GM18499 (cell line): ENCODE measurements around the gene GDF2.

Experiments used
- ATAC-seq: cut with Tn5 transposase; IDR thresholded peaks from one replicate; pipeline ENCODE4 v1.9.1; 2021; ENCODE audit warnings: moderate number of reproducible peaks; ENCODE audit not compliant: insufficient read depth, unreplicated experiment

The GDF2 gene

DNA sequence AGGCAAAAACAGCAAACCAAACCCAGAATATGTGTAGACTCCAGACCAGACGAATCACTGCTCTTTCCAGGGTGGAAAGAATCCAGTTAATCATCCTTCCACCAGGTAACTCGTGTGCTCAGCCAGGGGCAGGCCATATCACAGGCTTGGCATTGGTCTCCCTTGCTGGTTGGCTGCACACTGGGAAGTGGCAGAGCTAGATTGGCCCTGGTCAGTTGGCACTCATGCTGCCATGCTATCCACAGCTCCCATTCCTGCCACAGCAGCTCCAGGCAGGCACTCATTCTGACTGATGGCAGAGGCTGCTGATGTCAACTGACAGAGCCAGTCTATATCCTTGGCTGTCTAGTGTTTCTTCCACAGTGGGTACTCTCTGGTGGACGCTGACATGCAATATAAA, 31.9 kb upstream of the GDF2 start:
- ATAC-seq = no peak

DNA sequence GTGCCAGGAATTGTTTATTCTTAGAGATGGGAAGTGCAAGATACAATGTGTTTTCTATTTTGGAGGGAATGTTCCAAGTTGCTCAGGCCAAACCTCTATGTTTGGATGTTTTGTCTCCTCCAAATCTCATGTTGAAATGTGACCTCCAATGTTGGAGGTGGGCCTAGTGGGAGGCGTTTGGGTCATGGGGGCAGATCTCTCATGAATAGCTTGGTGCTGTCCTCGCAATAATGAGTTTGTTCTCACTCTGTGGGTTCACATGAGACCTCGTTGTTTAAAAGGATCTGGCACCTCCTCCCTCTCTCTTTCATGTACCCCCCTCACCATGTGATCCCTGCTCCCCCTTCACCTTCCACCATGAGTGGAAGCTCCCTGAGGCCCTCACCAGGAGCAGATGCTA, 30.6 kb upstream of the GDF2 start:
- ATAC-seq = no peak

DNA sequence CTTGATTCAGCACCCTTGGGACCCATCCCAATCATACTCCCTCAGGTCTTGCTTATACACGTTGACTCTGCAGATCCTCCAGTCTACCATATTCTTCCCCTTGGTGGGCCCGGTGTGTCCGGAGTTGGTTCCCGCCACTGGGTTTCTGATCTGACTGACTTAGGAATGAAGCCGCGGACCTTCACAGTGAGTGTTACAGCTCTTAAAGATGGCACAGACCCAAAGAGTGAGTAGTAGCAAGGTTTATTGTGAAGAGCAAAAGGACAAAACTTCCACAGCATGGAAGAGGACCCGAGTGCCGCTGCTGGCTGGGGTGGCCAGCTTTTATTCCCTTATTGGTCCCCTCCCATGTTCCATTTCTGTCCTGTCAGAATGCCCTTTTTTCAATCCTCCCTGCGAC, 28.2 kb upstream of the GDF2 start:
- ATAC-seq = no peak

DNA sequence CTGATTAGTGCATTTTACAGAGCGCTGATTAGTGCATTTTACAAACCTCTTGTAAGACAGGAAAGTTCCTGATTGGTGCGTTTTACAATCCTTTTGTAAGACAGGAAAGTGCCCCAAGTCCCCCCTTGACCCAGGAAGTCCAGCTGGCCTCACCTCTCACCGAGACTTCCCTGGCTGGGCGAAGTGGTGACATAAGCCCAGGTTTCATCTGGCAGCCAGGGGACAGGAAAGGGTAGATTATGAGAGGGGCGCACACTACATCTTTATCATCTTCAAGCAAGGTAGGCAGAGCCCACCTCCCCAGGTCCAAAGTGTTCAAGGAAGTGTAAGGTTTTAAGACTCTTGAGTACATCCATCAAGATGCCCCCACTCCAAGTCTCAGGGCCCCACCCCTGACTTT, 27.8 kb upstream of the GDF2 start:
- ATAC-seq = no peak

DNA sequence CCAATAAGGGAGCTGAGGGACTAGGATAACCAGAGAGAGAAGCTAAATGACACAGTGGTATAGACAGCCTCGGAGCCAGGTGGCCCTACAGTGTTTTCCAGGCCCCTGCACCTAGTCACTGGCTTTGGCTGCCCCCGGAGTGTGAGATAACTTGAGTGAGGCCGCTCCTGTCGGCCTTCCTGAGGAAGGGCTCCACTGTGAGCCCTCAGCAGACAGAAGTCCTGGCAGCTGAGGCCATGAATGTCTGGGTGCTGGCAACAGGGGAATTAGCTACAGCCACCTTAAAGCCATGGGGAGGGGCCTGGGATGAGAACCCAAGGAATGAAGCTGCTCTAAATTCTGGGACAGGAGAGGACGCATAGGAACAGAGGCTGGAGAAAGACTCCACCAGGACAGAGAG, 26.8 kb upstream of the GDF2 start:
- ATAC-seq = no peak

DNA sequence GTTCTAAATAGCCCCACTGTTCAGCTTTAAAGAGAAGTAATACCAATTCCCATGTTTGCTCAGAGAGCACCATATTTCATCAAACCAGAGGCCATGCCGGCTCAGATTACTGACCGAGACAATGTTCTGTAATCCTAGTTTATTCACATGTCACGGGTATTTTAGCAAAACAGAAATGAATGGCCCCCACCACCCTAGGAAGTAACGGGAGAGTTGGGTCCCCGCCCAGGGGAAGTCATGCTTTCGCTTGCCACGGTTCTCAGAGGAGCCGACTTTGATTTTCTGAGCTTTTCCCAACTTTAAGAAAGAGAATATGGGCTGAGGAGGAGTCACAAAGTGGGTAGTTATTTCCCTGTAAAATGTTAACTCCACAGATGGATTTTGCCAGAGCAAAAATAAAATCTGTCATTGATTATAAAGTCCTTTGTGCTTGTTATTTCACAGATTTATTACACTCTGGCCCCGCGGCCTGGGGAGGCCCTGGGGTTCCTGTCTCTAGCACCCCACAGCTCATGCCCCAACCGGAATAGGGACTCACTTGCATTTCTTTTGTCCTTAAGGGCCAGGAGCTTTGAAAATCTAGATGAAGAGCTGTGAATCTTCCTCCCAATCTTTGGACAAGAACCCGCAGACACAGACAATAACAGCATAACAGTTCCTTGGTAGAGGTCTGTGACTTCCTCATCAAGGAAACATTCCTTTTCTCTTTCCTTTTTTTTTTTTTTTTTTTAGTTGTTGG, 25.9 kb upstream of the GDF2 start:
- no peak for ATAC-seq

DNA sequence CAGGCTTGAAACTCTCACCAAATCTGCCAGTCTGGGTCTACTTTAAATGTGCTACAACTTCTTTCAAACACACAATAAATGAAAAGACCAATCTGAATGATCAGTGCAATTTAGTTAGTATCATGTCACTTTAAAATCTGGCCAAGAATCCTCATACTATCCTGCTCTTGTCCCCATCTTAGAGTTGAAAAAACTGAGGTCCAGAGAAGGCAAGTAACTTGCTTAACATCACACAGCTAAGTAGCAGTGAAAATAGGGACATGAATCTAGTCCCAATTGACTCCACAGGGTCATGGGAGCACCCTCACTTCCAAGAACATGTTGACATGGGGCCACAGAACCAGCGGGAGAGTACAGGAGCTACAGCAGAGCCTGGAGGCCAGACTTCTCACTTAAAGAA, 25.3 kb upstream of the GDF2 start:
- no peak for ATAC-seq

DNA sequence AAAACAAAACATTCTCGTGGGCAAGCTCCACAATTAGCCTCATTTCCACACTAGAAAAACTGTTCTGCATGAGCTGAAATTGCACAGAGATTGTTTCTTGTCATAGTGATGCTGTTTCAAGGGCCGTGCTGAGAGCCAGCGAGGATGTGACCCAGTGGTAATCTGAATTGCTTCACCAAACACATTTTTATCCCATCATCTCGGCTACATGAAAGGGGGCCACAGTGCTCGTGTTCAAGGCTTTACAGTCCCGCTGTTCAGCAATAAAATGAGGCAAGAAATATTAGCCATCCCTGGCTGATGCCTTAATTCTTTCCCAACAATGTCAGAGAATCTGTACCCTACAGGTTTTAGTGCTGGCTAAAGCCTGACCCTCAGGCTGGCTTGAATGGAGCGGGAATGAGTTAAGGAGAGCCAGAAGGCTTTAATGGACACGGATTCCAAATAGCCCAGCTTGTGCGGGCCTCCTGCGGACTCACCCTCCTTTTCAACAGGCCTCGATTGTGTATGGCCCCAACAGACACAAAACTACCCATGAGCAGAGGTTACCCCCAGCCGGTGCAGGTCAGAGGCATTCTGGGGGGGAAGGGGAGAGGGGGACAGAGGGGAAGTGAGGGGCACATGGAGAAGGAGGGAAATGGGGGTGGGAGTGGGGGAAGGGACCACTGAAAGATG, 24.3 kb upstream of the GDF2 start:
- no peak for ATAC-seq

DNA sequence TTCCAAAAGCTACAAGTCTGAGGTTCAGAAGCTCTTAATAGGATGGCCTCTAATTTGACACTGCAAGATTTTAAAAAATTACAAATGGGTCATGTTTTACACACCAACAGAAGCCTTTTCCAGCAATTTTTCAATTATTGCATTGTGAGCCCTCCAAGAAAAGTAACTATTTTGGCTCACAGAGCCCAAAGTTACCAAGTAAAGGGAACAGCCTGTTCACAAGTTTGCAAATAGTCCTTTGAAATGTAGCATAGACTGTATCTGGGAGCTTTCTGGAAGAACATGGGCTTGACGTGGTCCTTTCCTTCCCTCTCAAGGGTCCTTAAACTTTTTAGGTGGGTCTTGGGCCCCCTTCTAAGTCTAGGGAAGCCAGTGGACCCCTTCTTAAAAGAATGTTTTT, 23.5 kb upstream of the GDF2 start:
- ATAC-seq = no peak

DNA sequence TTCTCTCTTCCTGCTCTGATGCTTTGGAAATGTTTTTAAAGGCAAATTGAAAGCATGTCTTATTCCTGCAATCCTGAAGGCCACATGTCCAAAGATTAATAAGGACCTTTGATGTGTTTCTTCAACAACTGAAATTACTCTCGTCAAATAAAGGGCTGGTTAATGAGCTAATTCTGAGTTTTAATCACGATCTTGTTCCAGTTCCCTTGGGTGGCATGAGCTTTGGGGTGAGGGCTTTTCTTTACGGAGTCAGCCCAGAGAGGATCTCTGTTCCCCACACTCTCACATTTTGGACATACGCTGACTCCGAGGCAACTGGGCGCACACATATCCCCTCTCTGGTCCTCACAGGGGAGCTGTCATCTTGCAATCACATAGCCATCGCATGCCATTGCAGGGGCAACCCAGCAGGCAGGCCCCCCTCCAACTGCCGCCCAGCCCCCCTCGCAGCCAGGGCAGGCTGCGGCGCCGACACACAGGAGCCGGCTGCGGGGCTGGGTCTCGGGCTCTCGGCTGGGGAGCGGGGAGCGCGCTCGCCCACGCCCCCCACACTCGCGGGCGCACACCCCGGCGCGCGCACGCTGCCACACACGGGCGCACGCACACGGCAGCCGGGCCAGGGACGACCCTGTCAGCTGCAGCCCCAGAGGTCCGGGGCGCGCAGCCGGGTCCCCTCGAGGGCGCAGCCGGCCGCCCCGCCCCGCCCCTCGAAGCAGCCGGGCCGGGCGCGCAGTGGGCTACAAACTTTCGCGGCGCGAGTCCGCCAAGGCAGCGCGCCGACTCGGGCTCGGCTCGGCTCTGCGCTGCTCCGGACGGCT, 22.4 kb upstream of the GDF2 start, which contains the start of gene GDF10:
GDF10 (plus strand) TSS at position 587 of the 818 bp plus-strand sequence. CDS start 455 bp downstream, outside the sequence.
- ATAC-seq = no peak

DNA sequence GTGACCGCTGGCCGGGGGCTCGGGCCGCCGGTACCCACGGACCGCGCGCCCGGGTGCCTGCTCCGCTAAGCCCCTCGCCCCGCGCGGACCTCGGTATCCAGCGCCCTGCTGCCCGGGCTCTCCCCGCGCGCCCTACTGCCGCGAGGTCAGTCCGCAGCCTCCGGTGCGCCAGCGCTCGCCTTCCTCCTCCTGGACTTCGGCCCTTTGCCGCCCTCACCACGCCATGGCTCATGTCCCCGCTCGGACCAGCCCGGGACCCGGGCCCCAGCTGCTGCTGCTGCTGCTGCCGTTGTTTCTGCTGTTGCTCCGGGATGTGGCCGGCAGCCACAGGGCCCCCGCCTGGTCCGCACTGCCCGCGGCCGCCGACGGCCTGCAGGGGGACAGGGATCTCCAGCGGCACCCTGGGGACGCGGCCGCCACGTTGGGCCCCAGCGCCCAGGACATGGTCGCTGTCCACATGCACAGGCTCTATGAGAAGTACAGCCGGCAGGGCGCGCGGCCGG, 21.8 kb upstream of the GDF2 start:
- ATAC-seq = no peak

DNA sequence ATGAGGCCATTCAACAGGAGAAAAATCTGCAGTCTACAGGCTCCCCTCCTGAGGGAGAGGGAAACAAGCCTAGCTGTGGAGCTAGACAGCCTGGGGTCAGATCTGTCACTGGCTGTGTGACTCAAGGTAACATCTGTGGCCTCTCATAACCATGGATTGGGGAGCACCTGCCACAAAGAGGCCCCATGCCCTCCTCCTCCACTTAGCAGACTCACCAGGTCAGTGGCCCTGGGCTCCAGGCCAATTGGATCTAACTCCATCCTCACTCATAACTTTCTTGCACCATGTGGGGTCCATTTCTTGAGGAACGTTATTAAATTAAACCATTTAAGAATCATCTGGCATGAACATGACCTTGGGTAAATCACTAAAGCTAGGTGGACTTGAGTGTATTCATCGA, 20.4 kb upstream of the GDF2 start:
- ATAC-seq = no peak

DNA sequence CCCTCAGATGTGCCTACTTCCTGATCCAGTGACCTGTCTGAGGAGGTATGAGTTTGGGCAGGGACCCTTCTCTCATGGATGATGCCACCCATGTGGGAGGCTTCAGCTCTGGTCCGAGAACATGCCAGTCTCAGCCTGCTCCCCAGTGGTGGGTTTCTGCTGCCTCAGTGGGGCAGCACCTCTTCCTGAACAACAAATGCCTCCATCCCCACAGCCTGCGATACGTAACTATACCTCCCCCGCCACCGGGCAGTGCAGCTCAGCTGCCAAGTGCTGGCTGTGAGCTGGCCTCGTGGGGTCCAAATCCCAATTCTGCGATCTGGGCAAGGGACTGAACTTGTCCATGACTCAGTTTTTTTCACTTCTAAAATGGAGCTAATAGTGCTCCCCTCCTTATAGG, 19.1 kb upstream of the GDF2 start:
- ATAC-seq = no peak

DNA sequence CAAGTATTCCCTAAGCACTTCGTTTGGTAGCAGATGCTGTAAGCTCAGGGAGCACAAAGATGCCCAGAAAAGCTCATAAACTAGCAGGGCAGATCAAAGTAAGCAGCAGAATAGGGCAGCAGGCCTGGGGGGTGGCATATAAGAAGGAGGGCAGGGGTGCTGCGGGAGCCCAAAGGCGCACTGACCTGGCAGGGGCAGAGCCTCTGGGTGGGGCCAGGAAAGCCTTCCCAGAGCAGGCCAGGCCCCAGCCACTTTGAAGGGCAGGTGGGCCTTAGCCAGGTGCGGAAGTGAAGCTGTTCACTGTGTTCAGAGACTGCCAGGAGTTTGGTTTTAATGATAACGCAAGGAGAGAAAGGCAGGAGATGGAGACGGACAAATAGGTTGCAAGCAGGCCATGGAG, 18.4 kb upstream of the GDF2 start:
- ATAC-seq = no peak

DNA sequence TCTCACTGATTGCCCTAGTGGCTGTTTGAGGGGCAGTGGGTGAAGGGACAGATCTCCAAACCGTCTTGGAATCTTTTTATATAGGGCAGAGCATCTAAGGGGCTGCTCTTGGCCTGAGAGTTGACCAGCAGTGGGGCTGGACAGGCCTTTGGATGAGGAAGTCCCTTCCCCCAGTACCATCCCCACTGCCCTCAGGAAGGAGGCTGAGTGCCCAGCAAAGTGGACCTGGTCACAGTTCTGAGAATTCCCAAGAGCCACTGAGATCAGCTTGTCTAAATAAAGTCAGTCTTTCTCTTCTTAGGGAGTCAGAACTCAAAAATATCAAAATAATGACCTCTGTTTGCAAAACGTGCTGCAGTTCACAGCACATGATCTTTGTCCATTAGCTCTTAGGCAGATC, 16.7 kb upstream of the GDF2 start:
- no peak for ATAC-seq

DNA sequence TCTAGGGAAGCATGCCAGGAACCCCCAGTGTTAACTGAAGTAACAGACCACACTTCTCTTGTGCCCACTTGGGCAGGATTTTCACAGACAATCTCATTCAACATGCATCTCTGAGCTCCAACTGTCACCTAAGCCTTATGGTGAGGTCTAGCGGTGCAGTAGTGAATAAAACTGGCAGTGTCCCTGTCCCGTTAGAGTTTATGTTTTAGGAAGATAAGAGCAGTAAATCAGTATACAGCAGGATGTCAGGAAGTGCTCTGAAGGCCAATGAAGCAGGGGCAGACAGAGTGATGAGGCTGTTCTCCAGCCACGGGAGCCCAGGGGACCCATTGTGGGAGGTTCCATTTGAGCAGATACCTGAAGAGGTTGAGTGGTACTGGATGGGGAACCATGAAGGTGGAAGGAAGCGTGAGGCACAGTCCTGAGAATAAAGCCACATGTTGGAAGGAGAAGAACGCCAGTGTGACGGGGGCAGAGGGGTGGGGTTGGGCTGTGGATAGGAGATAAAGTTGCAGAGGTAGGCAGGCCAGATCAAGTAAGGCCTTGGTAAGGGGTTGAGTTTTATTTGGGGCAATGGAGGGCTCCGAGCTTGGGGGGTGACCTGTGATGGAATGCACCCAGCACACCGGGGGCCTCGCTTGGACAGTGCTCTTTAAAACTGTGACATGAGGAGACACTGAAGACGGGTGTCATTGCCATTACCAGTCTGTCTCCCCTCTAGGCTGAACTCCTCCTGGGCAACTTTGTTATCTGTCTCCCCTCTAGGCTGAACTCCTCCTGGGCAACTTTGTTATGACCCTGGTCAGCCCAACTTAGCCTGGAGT, 15.7 kb upstream of the GDF2 start:
- ATAC-seq = no peak

DNA sequence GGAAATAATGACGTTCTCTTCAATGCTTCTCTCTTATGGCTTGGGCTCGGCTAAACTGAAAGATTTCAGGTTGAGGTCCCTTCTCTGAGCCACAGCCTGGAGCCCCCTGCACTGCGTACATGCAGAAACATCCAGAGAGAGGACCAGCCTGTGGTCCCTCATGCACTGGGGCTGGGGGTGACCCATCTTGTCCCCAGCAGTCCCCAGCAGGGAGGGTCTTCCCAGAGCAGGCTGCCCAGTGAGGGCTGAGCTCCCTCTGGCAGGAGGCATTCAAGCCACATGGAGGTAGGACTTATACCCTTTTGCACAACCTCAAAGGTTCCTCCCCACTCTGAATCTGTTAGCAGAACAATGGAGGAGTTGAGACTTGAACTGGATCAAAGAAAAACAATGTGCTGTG, 14.9 kb upstream of the GDF2 start:
- ATAC-seq = no peak

DNA sequence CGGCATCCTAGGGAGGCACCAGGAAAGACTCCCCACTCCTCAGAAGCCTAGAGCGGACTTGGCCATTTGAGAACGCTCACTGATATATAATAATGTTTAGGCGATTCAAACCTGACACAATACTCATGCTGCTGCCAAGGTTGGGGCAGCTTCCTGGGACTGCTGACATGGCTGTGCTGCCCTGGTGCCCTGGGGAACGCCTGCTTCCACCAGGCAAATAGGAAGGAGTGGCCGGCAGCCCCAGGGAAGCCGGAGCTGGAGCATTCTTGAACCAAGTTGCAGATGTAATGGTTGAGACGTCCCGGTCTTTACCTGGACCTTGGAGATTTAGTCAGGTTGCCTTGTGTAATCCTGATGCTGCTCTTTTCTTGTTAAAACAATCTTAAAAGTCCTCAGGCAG, 13.5 kb upstream of the GDF2 start:
- no peak for ATAC-seq

DNA sequence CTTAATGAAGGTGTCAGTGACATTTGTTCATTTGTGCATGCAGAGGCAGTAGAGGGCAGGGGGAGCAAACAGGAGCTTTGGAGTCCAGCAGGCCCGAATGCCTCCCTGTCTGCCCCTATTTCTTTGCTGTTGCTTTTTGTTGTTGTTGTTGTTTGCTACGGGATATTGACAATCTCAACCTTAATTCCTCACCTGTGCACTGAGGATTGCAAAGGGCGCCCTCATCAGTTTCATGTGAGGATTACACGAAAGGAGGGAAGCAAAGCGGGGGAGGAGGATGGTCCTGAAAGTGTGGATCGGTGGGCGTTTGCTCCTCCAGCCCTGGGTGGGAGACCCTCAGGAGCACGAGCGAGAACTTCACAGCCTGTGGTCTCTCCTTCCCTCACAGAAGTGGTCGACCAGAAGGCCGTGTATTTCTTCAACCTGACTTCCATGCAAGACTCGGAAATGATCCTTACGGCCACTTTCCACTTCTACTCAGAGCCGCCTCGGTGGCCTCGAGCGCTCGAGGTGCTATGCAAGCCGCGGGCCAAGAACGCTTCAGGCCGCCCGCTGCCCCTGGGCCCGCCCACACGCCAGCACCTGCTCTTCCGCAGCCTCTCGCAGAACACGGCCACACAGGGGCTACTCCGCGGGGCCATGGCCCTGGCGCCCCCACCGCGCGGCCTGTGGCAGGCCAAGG, 12.7 kb upstream of the GDF2 start:
- ATAC-seq = no peak

DNA sequence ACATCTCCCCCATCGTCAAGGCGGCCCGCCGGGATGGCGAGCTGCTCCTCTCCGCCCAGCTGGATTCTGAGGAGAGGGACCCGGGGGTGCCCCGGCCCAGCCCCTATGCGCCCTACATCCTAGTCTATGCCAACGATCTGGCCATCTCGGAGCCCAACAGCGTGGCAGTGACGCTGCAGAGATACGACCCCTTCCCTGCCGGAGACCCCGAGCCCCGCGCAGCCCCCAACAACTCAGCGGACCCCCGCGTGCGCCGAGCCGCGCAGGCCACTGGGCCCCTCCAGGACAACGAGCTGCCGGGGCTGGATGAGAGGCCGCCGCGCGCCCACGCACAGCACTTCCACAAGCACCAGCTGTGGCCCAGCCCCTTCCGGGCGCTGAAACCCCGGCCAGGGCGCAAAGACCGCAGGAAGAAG, 12.2 kb upstream of the GDF2 start:
- ATAC-seq = no peak
